SK-N-MC (cell line): ENCODE results near the gene FOXO1.

Experiments
- EZH2 ChIP-seq: fragments of 200-600 bp; sonication (generic); IDR thresholded peaks from one replicate; pipeline ENCODE4 v1.6.1; 2017; ENCODE audit warnings: antibody characterized with exemption
- POLR2AphosphoS5 ChIP-seq: IDR thresholded peaks from 2 replicates; pipeline ENCODE4 v1.6.1; 2012; ENCODE audit warnings: mild to moderate bottlenecking, low read depth, low read length, borderline replicate concordance

- TF ChIP-seq EZH2 (no peak), POLR2AphosphoS5 (no peak)
Observed at GRCh38 chr13:40605573-40605972, 60.9 kb downstream of the FOXO1 start.
